ENCODE results near the gene HDAC4. TPM values are rescaled to one million over a fixed set of nuclear protein-coding genes. Genes with fewer than 3 reads are reported as not detected.

HDAC4 gene
- total RNA-seq, 1 donor from 2014 or later: 39.0 TPM

GRCh38 chr2:239394978-239395377 is 5.8 kb downstream of the HDAC4 start:
- Mint-ChIP-seq H3K27me3 (no peaks in the 10 kb centered on the region), H3K27ac (peak overlapping the region; percentile 55), H3K4me1 (ENCODE audit: unreplicated experiment) (peaks cover 50% of the 10 kb centered on the region), H3K4me3 (no peak overlapping the region), H3K36me3 (peaks cover 4% of the 10 kb centered on the region), H3K9me3 (no peaks in the 10 kb centered on the region)
- no peak for DNase-seq (ENCODE audit: extremely low spot score, unreplicated experiment)
- no peak for TF ChIP-seq CTCF (conservative IDR thresholded peaks at IDR 0.05)

- H3K9me3 Mint-ChIP-seq: no peaks in the 10 kb centered on the region
- H3K36me3 Mint-ChIP-seq: peaks cover 4% of the 10 kb centered on the region
- no peak overlapping the region for H3K4me3 Mint-ChIP-seq
- peaks cover 47% of the 10 kb centered on the region for H3K4me1 Mint-ChIP-seq (ENCODE audit: unreplicated experiment)
- H3K27me3 Mint-ChIP-seq: no peaks in the 10 kb centered on the region
- H3K27ac Mint-ChIP-seq: peak overlapping the region; percentile 1
- no peak for TF ChIP-seq CTCF (conservative IDR thresholded peaks at IDR 0.05)
- DNase-seq (ENCODE audit: extremely low spot score, unreplicated experiment): no peak
Observed at GRCh38 chr2:239394346-239394945, 6.4 kb downstream of the HDAC4 start.

- DNase-seq (ENCODE audit: extremely low spot score, unreplicated experiment): no peak
- Mint-ChIP-seq H3K27me3 (no peaks in the 10 kb centered on the region), H3K4me1 (ENCODE audit: unreplicated experiment) (peaks cover 42% of the 10 kb centered on the region), H3K36me3 (peaks cover 7% of the 10 kb centered on the region), H3K4me3 (no peak overlapping the region), H3K9me3 (no peaks in the 10 kb centered on the region), H3K27ac (no peak overlapping the region)
- no peak for TF ChIP-seq CTCF (conservative IDR thresholded peaks at IDR 0.05)
Observed at GRCh38 chr2:239393941-239394340, 6.9 kb downstream of the HDAC4 start.

- no peak for TF ChIP-seq CTCF (conservative IDR thresholded peaks at IDR 0.05)
- no peak for DNase-seq (ENCODE audit: extremely low spot score, unreplicated experiment)
- no peaks in the 10 kb centered on the region for H3K27me3 Mint-ChIP-seq
- peaks cover 38% of the 10 kb centered on the region for H3K4me1 Mint-ChIP-seq (ENCODE audit: unreplicated experiment)
- H3K27ac Mint-ChIP-seq: no peak overlapping the region
- no peak overlapping the region for H3K4me3 Mint-ChIP-seq
- H3K9me3 Mint-ChIP-seq: no peaks in the 10 kb centered on the region
- peaks cover 7% of the 10 kb centered on the region for H3K36me3 Mint-ChIP-seq
Observed at GRCh38 chr2:239393388-239393940, 7.4 kb downstream of the HDAC4 start.

GRCh38 chr2:239392688-239393387 is 8.0 kb downstream of the HDAC4 start:
- Mint-ChIP-seq H3K4me1 (ENCODE audit: unreplicated experiment) (peaks cover 32% of the 10 kb centered on the region), H3K4me3 (no peak overlapping the region), H3K27me3 (no peaks in the 10 kb centered on the region), H3K9me3 (no peaks in the 10 kb centered on the region), H3K27ac (no peak overlapping the region), H3K36me3 (peaks cover 7% of the 10 kb centered on the region)
- no peak for DNase-seq (ENCODE audit: extremely low spot score, unreplicated experiment)
- no peak for TF ChIP-seq CTCF (conservative IDR thresholded peaks at IDR 0.05)

All from type B pancreatic cell (in vitro differentiated cells).